Measurements from ENCODE around the gene APAF1. TPM values are rescaled to one million over a fixed set of nuclear protein-coding genes. Genes with fewer than 3 reads are reported as not detected.
A peak's percentile ranks its signal among the peaks of the same experiment; 100 is the strongest.

APAF1 gene
- total and polyA plus RNA-seq, 9 of the 15 experiments (the other 6 are each of a cell fraction or from before 2014, with no cell fraction given) = 5.1 to 15.7 (median 9.9) TPM

GRCh38 chr12:98740751-98741150 is 95.7 kb downstream of the APAF1 start:
- intact Hi-C loops (cut with micrococcal nuclease) = loop anchor here (5.0 to 10.0 kb wide), 2 partner anchors 173 to 326 kb away; no protein-coding TSS in a partner anchor
- BruUV-seq (replicated peaks) = no TSS peak

More at GRCh38 chr12:98740751-98741150, 95.7 kb downstream of the APAF1 start:
- no peak overlapping the region for H2AFZ ChIP-seq (ENCODE audit: low read depth, low read length)
- no peak overlapping the region for H3K27ac ChIP-seq (ENCODE audit: extremely low read depth, low read depth, low read length)
- no peaks in the 10 kb centered on the region for H3K79me2 ChIP-seq (ENCODE audit: control insufficient read depth, insufficient read depth, low read length)
- ATAC-seq = no peak
- no peak for TF ChIP-seq EWSR1 (IDR thresholded peaks at IDR 0.05; ENCODE audit: borderline replicate concordance, low read depth, partially characterized antibody)
- peak; percentile 86 for TF ChIP-seq RBM25 (IDR thresholded peaks at IDR 0.05; ENCODE audit: low read depth, low read length, severe bottlenecking)
- TF ChIP-seq ZBTB43 (CRISPR knock-in tag; IDR thresholded peaks at IDR 0.05) = no peak
- no peak for TF ChIP-seq MEF2A (IDR thresholded peaks at IDR 0.05; ENCODE audit: control insufficient read depth, low read depth, low read length)
- H3K4me2 ChIP-seq (ENCODE audit: insufficient read depth, low read length) = no peak overlapping the region
- no peaks in the 10 kb centered on the region for H3K36me3 ChIP-seq (ENCODE audit: control insufficient read depth, insufficient read depth, low read length)
- H3K4me1 ChIP-seq (replicated peaks in 1 of 2; ENCODE audit: control insufficient read depth in 2 of 2, insufficient read depth in 2 of 2, low read length in 2 of 2) = peaks cover 5 to 8% of the 10 kb centered on the region in 2 experiments; a peak in 4 of 5 replicates
- 0% methylated on average over 1 of the region's 1 CpG for WGBS (ENCODE audit: insufficient coverage, low coverage, missing lambda C conversion rate)
- POLR2A ChIA-PET = interaction anchor here (2.0 kb wide), 1 partner anchor 11 kb away, joined by 5 read pairs; no protein-coding TSS in a partner anchor
- in situ Hi-C loops (cut with MboI) = loop anchor here (10.0 kb wide), 1 partner anchor 176 kb away; no protein-coding TSS in a partner anchor
- FAIRE-seq = no peak
- H3K27me3 ChIP-seq (ENCODE audit: control insufficient read depth in 2 of 2, insufficient read depth in 2 of 2, low read length in 2 of 2) = peaks cover 7 to 32% of the 10 kb centered on the region in 2 experiments; a peak in 3 of 5 replicates
- no peak overlapping the region for H3K4me3 ChIP-seq
- no peaks in the 10 kb centered on the region for H3K9me1 ChIP-seq (ENCODE audit: control insufficient read depth, insufficient read depth, low read length)
- DNase-seq (ENCODE audit: extremely low read depth in 1 of 4, low spot score in 3 of 4) = no peak
- H3K9ac ChIP-seq (ENCODE audit: insufficient read depth in 1 of 2, low read depth in 2 of 2, low read length in 2 of 2) = no peak overlapping the region
- no peaks in the 10 kb centered on the region for H4K20me1 ChIP-seq (replicated peaks; ENCODE audit: control insufficient read depth, insufficient read depth, low read length)
- CTCF ChIA-PET (ENCODE audit: low intra/inter-chr PET ratio) = no interaction called here
- H3K9me3 ChIP-seq (replicated peaks; ENCODE audit: control insufficient read depth, insufficient read depth, low read depth, low read length) = no peaks in the 10 kb centered on the region

Data from K562 (cell line).